Activated T-helper 1 cell treated with anti-CD3 and anti-CD28 coated beads, Interleukin-12 subunit alpha, Interleukin-12 subunit beta, Interleukin-2, Interleukin-4 antibody, amounts not matched to agents 30 ng/mL and 10 ng/mL and 1 ng/mL, durations not matched to agents 14 hours and 24 hours and 36 hours (primary cell): Measurements from ENCODE around the gene ELF3. TPM values are rescaled to one million over a fixed set of nuclear protein-coding genes. Genes with fewer than 3 reads are reported as not detected.
"Not testable (repeated sequence)": the region's sequence is repeated elsewhere in the genome, so short reads cannot be mapped to it uniquely, and the experiment has no call there.

Experiments
- DNase-seq: peaks from one replicate; pipeline ENCODE4 v3.0.0; 2021; ENCODE audit warnings: low spot score
- H3K27ac Mint-ChIP-seq: one replicate; pipeline ENCODE4 v1.8.0; 2021; ENCODE audit warnings: mild to moderate bottlenecking, mixed read lengths
- H3K27me3 Mint-ChIP-seq: one replicate; pipeline ENCODE4 v1.8.0; 2022; ENCODE audit warnings: mild to moderate bottlenecking, moderate library complexity, mixed read lengths; ENCODE audit not compliant: insufficient read depth
- H3K36me3 Mint-ChIP-seq: one replicate; pipeline ENCODE4 v1.8.0; 2021; ENCODE audit warnings: low read depth, mixed read lengths
- H3K4me1 Mint-ChIP-seq: one replicate; pipeline ENCODE4 v1.8.0; 2021; ENCODE audit warnings: low read depth, mixed read lengths
- H3K4me3 Mint-ChIP-seq: one replicate; pipeline ENCODE4 v1.8.0; 2021; ENCODE audit warnings: mild to moderate bottlenecking, moderate library complexity, mixed read lengths
- H3K9me3 Mint-ChIP-seq: one replicate; pipeline ENCODE4 v1.8.0; 2021; ENCODE audit warnings: mixed read lengths
- intact Hi-C: fragments of 100-400 bp; cut with micrococcal nuclease; formaldehyde crosslinking; loops from one replicate; pipeline ENCODE4 v1.15.1; 2024
- total RNA-seq: library from RNA; stranded (reverse); gene quantifications from 2 replicates; pipeline ENCODE4 v1.2.3, GENCODE V29; 2022

The ELF3 gene
- total RNA-seq, 1 donor from 2014 or later = 0.23 TPM

DNA sequence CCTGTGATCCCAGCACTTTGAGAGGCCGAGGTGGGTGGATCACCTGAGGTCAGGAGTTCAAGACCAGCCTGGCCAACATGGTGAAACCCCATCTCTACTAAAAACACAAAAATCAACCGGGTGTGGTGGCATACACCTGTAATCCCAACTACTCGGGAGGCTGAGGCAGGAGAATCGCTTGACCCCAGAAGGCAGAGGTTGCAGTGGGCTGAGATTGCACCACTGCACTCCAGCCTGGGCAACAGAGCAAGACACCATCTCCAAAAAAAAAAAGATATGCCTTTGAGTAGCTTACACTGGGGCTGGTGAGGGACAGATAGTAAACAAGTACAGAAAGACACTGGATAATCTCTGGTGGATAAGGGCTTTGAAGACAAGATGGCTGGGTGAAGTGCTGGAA is 44.3 kb downstream of the ELF3 start:
- H3K4me1 Mint-ChIP-seq = not testable (repeated sequence)

DNA sequence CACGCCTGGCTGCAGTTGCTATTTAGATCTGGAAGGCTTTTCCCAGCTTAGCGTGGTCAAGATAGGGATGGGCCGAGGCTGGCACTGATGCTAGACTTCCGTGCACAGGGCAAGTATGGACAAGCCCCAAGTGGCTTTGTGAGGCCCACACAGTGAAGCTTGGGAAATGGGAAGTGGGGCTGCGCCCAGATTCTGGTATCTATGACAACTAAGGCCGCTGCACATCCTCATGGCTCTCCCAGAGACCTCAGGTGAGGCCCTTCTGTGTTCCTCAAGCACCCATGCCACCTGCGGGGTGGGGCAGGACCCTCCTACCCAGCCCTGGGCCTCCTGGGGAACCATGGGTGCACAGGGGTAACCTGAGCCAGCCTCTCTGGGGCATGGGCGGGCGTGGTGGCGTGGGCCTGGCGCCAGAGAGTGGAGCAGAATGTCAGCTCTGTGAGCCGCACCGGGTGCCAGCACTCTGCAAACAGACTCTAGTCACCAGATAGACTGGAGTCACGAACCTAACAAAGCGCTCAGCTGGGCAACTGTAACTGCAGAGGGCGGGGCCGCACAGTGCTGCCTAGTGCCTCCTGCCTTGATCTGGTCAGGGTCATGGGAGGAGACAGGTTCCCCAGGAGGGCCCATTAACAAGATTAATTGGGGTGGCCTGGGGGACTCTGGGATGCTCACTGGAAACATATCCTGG is 46.4 kb downstream of the ELF3 start:
- intact Hi-C loops = no loop called here
- H3K4me1 Mint-ChIP-seq = no peaks in the 10 kb centered on the region

More for the DNA sequence above, 44.3 kb downstream of the ELF3 start:
- H3K4me3 Mint-ChIP-seq, H3K9me3 Mint-ChIP-seq, H3K27me3 Mint-ChIP-seq, H3K27ac Mint-ChIP-seq, intact Hi-C loops, H3K36me3 Mint-ChIP-seq, DNase-seq: not testable (repeated sequence)

DNA sequence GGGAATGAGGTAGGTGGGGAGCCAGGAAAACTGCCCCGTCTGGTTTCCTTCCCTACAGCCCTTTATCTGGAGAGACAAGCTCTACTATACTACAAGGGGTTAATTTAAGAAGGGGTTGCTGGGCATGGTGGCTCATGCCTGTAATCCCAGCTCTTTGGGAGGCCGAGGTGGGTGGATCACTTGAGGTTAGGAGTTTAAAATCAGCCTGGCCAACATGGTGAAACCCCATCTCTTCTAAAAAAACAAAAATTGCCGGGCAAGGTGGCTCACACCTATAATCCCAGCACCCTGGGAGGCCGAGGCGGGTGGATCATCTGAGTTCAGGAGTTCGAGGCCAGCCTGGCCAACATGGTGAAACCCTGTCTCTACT is 46.9 kb downstream of the ELF3 start:
- intact Hi-C loops, H3K36me3 Mint-ChIP-seq, DNase-seq, H3K27ac Mint-ChIP-seq, H3K27me3 Mint-ChIP-seq, H3K4me1 Mint-ChIP-seq, H3K9me3 Mint-ChIP-seq, H3K4me3 Mint-ChIP-seq: not testable (repeated sequence)

More for the DNA sequence above, 46.4 kb downstream of the ELF3 start:
- no peaks in the 10 kb centered on the region for H3K9me3 Mint-ChIP-seq
- no peaks in the 10 kb centered on the region for H3K36me3 Mint-ChIP-seq
- no peak overlapping the region for H3K4me3 Mint-ChIP-seq
- H3K27ac Mint-ChIP-seq = no peak overlapping the region
- peaks cover 8% of the 10 kb centered on the region for H3K27me3 Mint-ChIP-seq
- DNase-seq = no peak

DNA sequence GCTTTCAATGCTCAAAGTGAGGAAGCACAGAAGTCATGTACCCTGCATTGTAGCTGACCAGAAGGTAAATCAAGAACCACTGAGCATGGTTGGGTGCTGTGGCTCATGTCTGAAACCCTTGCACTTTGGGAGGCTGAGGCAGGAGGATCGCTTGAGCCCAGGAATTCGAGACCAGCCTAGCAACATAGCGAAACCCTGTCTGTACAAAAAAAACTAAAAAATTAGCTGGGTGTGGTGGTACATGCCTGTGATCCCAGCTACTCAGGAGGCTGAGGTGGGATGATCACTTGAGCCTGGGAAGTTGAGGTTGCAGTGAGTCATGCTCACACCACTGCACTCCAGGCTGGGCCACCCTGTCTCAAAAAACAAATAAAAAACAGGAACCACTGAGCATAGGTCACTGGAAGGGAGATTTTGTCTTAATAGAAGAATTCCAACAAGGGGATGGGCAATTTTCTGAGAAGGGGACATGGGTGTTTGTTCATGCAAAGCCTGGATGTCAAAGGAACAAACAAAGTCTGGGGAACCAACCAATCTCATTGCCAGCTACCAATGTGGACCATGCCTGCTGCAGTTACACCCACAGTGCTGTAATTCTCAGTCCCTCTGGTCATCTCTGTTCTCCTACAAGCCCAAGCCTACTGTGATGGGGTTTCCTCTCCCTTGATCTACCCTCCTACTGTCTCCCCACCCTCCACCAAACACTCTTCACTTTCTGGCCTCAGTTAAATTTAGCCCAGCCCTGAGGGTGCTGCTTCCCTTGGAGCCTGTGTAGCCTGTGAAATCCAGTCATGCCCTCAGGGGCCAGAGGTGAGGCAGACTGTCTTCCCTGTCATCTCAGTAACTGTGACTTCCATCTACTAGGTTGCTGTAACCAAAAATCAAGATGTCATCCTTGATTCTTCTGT is 47.9 kb downstream of the ELF3 start:
- intact Hi-C loops = no loop called here

DNA sequence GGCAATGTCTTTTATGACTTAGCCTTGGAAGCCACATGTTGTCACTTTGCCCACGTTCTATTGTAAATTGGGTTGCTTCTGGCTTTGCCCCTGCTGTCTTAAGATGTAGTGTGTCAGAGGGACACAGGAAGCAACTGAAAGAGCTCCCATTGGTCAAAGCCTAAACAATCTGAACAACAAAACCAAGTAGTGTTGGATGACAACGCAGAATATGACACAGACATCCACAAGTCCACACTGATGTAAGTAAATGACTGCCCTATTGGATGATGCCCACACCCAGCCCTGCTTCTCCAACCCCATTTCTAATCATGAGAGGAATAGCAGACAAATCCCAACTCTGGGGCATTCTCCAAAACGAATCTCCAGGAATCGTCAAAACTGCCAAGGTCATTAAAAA is 50.7 kb downstream of the ELF3 start:
- H3K4me3 Mint-ChIP-seq = no peak overlapping the region
- no peaks in the 10 kb centered on the region for H3K4me1 Mint-ChIP-seq
- H3K9me3 Mint-ChIP-seq = no peaks in the 10 kb centered on the region
- intact Hi-C loops = no loop called here
- no peak for DNase-seq
- no peaks in the 10 kb centered on the region for H3K36me3 Mint-ChIP-seq
- H3K27ac Mint-ChIP-seq = no peak overlapping the region
- peaks cover 5% of the 10 kb centered on the region for H3K27me3 Mint-ChIP-seq

More for the DNA sequence above, 47.9 kb downstream of the ELF3 start:
- Mint-ChIP-seq H3K27me3 (peaks cover 6% of the 10 kb centered on the region), H3K4me3 (no peak overlapping the region), H3K27ac (no peak overlapping the region), H3K4me1 (no peaks in the 10 kb centered on the region), H3K36me3 (no peaks in the 10 kb centered on the region), H3K9me3 (no peaks in the 10 kb centered on the region)
- DNase-seq = no peak

- H3K4me1 Mint-ChIP-seq, DNase-seq: not testable (repeated sequence)
Observed at GRCh38 chr1:202061787-202062186, 51.4 kb downstream of the ELF3 start.

DNA sequence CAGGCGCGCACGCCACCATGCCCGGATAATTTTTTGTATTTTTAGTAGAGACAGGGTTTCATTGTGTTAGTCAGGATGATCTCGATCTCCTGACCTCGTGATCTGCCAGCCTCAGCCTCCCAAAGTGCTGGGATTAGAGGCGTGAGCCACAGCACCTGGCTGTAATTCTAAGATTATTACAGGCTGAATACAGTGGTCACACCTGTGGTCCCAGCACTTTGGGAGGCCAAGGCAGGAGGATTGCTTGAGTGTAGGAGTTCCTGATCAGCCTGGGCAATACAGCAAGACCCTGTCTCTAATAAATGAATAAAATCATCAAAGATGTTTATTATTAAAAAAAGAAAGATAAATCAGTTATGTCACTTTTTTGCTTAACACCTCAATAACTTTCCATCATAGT is 52.2 kb downstream of the ELF3 start:
- DNase-seq, H3K4me1 Mint-ChIP-seq, H3K4me3 Mint-ChIP-seq, H3K27me3 Mint-ChIP-seq, H3K9me3 Mint-ChIP-seq, H3K27ac Mint-ChIP-seq, intact Hi-C loops, H3K36me3 Mint-ChIP-seq: not testable (repeated sequence)

More at GRCh38 chr1:202061787-202062186, 51.4 kb downstream of the ELF3 start:
- H3K36me3 Mint-ChIP-seq, H3K4me3 Mint-ChIP-seq, H3K9me3 Mint-ChIP-seq, H3K27ac Mint-ChIP-seq, intact Hi-C loops, H3K27me3 Mint-ChIP-seq: not testable (repeated sequence)

DNA sequence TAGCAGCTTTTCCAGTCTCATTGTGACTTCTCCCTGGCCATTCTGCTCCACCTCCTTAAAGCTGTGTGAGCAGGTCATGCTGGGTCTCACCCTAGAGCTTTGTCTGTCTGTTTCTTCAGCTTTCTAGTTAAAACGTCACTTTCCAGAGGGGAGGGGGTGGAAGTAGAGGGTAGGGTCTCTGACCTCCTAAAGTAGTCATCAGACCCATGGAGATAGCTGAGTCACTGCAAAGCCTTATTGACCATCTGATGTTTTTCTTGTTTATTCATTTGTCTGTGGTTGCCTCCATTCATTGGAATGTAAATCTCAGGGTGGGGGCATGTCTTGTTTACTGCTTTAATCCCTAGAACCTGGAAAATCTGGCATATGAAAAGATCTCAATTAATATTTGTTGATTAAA is 52.7 kb downstream of the ELF3 start:
- Mint-ChIP-seq H3K9me3 (no peaks in the 10 kb centered on the region), H3K27ac (no peak overlapping the region), H3K27me3 (peaks cover 5% of the 10 kb centered on the region), H3K36me3 (no peaks in the 10 kb centered on the region), H3K4me3 (no peak overlapping the region), H3K4me1 (no peaks in the 10 kb centered on the region)
- no peak for DNase-seq
- intact Hi-C loops = no loop called here

GRCh38 chr1:202064889-202065312 is 54.5 kb downstream of the ELF3 start:
- intact Hi-C loops, H3K36me3 Mint-ChIP-seq, H3K4me3 Mint-ChIP-seq: not testable (repeated sequence)

More at GRCh38 chr1:202064889-202065312, 54.5 kb downstream of the ELF3 start:
- H3K27ac Mint-ChIP-seq, DNase-seq, H3K27me3 Mint-ChIP-seq, H3K9me3 Mint-ChIP-seq, H3K4me1 Mint-ChIP-seq: not testable (repeated sequence)

Other genes starting within 250 kb of the ELF3 start
- 58.5 and 61.6 TPM in 2 replicates for gene IPO9, start 181.4 kb upstream of the ELF3 start, total RNA-seq
- gene SHISA4, start 121.7 kb upstream of the ELF3 start, total RNA-seq = 0.67 and 0.73 TPM in 2 replicates
- gene LMOD1, start 64.0 kb upstream of the ELF3 start, total RNA-seq = not detected in 2 replicates
- 117 and 127 TPM in 2 replicates for gene TIMM17A, start 55.1 kb upstream of the ELF3 start, total RNA-seq
- 31.1 and 34.2 TPM in 2 replicates for gene RNPEP, start 27.9 kb upstream of the ELF3 start, total RNA-seq
- not detected in 2 replicates for gene GPR37L1, start 112.3 kb downstream of the ELF3 start, total RNA-seq
- gene ARL8A, start 134.2 kb downstream of the ELF3 start, total RNA-seq = 56.6 and 69.0 TPM in 2 replicates
- gene PTPN7, start 150.0 kb downstream of the ELF3 start, total RNA-seq = 584 and 597 TPM in 2 replicates
- gene LGR6, start 183.2 kb downstream of the ELF3 start, total RNA-seq = not detected in 2 replicates